Omental fat pad (tissue), 4 donors: ENCODE results near the gene RIOK3. TPM values are rescaled to one million over a fixed set of nuclear protein-coding genes. Genes with fewer than 3 reads are reported as not detected.
A peak's percentile ranks its signal among the peaks of the same experiment; 100 is the strongest.

Experiments
- ATAC-seq: fragments of 150-250 bp; one replicate; pipeline ENCODE4 v1.9.1; 2016; ENCODE audit warnings: mild to moderate bottlenecking, moderate library complexity; ENCODE audit not compliant: low FRiP score
- DNase-seq: peaks from one replicate; pipeline ENCODE4 v3.0.0-alpha.2; 2019; ENCODE audit warnings: low spot score
- total RNA-seq, 4 donors: library from RNA; depleted of rRNA; stranded (reverse); fragments of >200 nt; gene quantifications; one replicate each; pipeline ENCODE4 v1.1.0, GENCODE V29; 2016
- TF ChIP-seq, protein P1 (sequence below), 3 donors: fragments of 450-650 bp; IDR thresholded peaks; one replicate each; pipeline ENCODE4 v1.5.1; 2016 to 2017; ENCODE audit warnings: antibody characterized with exemption in 3 of 3, mild to moderate bottlenecking in 3 of 3, moderate library complexity in 2 of 3

Gene RIOK3, protein sequence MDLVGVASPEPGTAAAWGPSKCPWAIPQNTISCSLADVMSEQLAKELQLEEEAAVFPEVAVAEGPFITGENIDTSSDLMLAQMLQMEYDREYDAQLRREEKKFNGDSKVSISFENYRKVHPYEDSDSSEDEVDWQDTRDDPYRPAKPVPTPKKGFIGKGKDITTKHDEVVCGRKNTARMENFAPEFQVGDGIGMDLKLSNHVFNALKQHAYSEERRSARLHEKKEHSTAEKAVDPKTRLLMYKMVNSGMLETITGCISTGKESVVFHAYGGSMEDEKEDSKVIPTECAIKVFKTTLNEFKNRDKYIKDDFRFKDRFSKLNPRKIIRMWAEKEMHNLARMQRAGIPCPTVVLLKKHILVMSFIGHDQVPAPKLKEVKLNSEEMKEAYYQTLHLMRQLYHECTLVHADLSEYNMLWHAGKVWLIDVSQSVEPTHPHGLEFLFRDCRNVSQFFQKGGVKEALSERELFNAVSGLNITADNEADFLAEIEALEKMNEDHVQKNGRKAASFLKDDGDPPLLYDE
- total RNA-seq = 10 to 100 TPM; 45.3 to 88.1 (median 65.3) TPM

DNA sequence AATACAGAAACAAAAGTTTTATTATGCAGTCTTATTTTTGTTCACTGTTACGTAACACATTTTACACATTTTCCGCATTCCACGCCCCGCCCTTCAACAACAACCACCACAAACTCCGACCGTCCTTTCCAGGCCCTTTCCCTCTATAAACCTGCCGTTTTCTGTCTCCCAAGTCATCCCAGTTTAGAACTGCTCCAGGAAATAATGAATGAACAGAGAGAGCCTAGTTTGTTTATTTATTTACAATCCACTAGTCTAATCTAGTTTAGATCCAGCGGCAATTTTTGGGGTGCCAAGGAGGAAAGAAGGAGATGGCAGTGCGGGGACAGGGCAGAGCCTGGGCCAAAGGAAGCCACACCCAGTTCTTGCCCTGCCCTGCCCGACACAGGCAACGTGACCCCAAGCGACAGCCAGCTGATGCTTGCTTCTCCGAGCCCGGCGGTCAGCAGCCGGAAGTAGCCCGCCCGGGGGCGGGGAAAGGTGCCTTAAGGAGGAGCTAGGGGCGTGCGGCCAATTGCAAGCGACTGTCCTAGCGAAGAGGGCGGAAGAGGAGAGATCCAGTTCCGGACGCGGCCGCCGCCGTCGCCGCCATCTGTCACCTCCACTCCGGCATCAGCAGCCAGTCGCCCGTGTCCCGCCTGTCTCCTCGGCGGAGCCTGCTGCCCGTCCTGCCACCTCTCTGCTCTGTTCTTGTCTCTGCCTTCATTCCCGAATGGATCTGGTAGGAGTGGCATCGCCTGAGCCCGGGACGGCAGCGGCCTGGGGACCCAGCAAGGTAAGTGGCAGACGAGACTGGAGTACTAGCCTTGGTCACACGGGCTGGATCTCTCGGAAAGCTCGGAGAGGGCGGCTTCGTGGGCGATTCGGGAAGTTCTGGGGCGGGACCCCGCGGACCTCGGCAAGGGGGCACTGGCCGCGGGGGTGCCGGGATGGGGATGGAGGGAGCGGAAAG is at the start of gene RIOK3:
TSS of gene RIOK3 (plus strand) at position 560 of the 952 bp plus-strand sequence. CDS start at position 713, 153 bp downstream.
- ATAC-seq = peak; percentile 98
- DNase-seq = peak; percentile 86

DNA sequence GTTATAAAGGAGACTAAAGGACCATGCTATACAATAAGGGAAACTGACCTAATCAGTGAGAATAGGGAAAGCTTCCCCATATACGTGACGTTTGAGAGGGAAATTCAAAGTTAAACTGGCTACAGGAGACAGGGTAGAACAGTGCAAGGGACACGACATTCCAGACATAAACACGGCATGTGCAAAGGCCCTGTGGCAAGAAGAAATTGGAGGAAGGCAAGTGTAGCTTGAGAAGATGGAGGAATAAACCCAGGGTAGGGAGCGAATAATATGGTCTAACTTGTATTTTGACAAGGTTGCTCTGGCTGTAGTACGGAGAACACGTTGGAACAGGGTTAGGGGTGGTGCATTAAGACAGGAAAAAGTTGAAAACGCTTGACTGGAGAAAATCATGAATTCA is 49.8 kb upstream of the RIOK3 start:
- no peak for ATAC-seq
- DNase-seq = no peak
- TF ChIP-seq, protein P1, sequence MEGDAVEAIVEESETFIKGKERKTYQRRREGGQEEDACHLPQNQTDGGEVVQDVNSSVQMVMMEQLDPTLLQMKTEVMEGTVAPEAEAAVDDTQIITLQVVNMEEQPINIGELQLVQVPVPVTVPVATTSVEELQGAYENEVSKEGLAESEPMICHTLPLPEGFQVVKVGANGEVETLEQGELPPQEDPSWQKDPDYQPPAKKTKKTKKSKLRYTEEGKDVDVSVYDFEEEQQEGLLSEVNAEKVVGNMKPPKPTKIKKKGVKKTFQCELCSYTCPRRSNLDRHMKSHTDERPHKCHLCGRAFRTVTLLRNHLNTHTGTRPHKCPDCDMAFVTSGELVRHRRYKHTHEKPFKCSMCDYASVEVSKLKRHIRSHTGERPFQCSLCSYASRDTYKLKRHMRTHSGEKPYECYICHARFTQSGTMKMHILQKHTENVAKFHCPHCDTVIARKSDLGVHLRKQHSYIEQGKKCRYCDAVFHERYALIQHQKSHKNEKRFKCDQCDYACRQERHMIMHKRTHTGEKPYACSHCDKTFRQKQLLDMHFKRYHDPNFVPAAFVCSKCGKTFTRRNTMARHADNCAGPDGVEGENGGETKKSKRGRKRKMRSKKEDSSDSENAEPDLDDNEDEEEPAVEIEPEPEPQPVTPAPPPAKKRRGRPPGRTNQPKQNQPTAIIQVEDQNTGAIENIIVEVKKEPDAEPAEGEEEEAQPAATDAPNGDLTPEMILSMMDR (IDR thresholded peaks at IDR 0.05) = no peak

More for the DNA sequence above, at the start of gene RIOK3:
- TF ChIP-seq, protein P1 (IDR thresholded peaks at IDR 0.05) = no peak

DNA sequence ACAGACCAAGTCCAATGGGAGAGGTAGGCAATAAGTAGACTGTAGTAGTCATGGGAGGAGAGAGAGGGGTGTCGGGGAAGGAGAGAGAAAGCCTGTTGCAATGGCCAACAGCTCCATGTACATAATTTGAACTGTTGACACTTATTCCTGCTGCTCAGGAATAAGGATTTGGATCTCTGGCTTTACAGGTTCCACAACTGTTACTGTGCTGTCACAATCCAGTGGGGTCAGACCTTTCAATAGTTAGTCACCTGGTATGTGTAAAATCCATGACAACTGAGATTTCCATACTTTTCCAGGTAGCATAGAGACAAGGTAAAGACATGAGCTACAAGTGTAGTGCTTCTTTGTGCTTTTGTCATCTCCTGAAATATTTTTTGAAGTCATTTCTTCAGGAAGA is 47.5 kb upstream of the RIOK3 start:
- ATAC-seq (no peak), DNase-seq (no peak)
- TF ChIP-seq, protein P1 (IDR thresholded peaks at IDR 0.05) = no peak

DNA sequence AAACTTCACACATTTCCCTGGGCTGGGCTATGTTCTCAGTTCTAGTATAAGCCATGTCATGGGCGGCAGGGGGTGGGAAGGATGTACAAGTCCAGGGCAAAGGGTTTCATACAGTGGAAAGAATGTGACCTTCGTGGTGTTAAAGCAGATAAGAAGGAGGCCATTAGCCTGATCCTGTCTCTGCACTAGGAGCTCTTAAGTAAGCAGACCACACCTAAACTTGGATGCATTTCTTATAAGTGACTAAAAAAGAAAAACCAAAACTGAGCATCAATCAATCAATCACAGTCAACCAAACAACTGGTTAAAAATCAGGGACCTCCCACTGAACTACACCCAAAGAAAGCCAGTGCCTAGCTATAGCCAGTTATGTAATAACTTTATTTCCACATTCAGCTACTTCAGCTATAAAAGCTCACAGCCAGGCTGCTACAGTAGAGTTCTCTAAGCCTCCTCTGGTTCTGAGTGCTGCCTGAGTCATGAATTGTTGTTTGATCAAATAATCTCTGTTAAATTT is 46.8 kb upstream of the RIOK3 start:
- TF ChIP-seq, protein P1 (IDR thresholded peaks at IDR 0.05) = no peak
- ATAC-seq (no peak), DNase-seq (no peak)

DNA sequence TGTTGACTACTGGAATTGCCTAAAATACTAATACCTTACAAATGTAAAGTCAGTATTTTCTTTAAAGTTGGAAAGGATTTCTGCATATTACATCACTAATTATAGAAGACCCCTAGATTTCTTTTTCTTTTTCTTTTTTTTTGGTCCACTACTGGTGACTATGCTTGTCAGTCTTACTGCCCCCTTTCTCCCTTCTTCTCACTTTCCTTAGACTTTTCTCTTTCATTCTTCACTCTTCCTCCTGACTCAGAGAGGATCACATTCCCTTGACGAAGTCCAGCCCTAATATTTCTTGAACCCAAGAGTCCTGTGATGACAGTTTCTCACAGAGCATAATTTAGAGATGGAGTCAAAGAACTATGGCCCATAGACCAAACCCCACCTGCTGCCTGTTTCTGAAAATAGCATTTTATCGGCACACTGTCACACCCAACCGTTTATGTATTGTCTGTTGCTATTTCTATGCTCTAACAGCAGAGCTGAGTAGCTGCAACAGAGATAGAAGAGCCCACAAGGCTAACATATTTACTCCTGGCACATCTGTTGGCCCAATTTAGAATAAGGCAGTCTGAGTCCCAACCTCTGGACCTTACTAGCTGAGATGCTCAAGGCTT is 40.6 kb upstream of the RIOK3 start:
- TF ChIP-seq, protein P1 (IDR thresholded peaks at IDR 0.05) = no peak
- ATAC-seq = no peak

DNA sequence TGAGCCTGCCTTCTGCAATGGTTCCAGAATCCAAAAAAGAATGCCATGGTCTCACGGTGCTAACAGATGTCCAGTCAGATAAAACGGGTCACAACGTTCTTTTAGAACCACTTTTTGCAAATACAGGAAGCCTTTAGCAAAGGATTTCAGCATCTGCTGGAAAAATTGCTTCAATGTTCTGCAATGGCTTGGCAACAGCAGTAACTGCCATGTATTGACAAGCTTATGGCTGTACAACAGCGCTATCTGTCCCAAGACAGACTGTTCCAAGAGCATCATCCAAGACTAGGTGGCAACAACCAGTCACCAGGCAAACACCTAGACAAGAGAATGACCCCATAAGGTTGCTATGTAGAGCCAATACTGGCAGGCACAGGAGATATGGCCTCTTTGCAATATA is 37.6 kb upstream of the RIOK3 start:
- no peak for DNase-seq
- TF ChIP-seq, protein P1 (IDR thresholded peaks at IDR 0.05) = no peak
- ATAC-seq = no peak

More for the DNA sequence above, 40.6 kb upstream of the RIOK3 start:
- no peak for DNase-seq
